NCI-H187 treated with DMSO at 0.1 percent for 48 hours (cell line): ENCODE results near the gene CLOCK.

ENCODE experiments used
- DNase-seq: peaks from one replicate; lab custom pipeline; 2025; lab: John Stamatoyannopoulos, UW

CLOCK gene

GRCh38 chr4:55380576-55380975, 166.1 kb downstream of the CLOCK start:
- no peak for DNase-seq

GRCh38 chr4:55378617-55379467, 167.9 kb downstream of the CLOCK start:
- DNase-seq = no peak
